Right cardiac atrium (tissue), 5 donors: ENCODE measurements around the gene DRC7. TPM values are rescaled to one million over a fixed set of nuclear protein-coding genes. Genes with fewer than 3 reads are reported as not detected.
"Not testable (repeated sequence)": the region's sequence is repeated elsewhere in the genome, so short reads cannot be mapped to it uniquely, and the experiment has no call there.

Experiments used
- ATAC-seq, 2 donors: fragments of 200-7000 bp; cut with Tn5 transposase; one replicate each; pipeline versions ENCODE4 v1.8.0 to v1.9.1; 2020; ENCODE audit warnings: moderate library complexity in 2 of 2, mild to moderate bottlenecking in 1 of 2
- DNase-seq, 3 donors: peaks; one replicate each; pipeline ENCODE4 v3.0.0-alpha.2; 2020
- H3K27ac ChIP-seq: one replicate; pipeline ENCODE4 v1.5.1; 2013; ENCODE audit warnings: mild to moderate bottlenecking, low read length, control low read depth, moderate library complexity
- H3K27me3 ChIP-seq: one replicate; pipeline ENCODE4 v1.6.1; 2013; ENCODE audit not compliant: control insufficient read depth, insufficient read depth
- H3K4me1 ChIP-seq: one replicate; pipeline ENCODE4 v1.6.1; 2013; ENCODE audit warnings: low read length; ENCODE audit not compliant: control insufficient read depth, insufficient read depth
- H3K4me3 ChIP-seq: one replicate; pipeline ENCODE4 v1.5.1; 2013; ENCODE audit warnings: low read length, control low read depth
- H3K9me3 ChIP-seq: one replicate; pipeline ENCODE4 v1.6.1; 2013; ENCODE audit warnings: low read length; ENCODE audit not compliant: control insufficient read depth
- WGBS: extraction: QIAGEN DNeasy Blood & Tissue Kit; methylation state at CpG from one replicate; pipeline ENCODE4 v1.1.7; 2013; 5-methylcytosine and 5-hydroxymethylcytosine counted together
- intact Hi-C, 4 donors: fragments of 100-400 bp; cut with DNase I; formaldehyde crosslinking; loops; one replicate each; pipeline versions ENCODE4 v1.11.0 to v1.14.0; 2022 to 2023
- polyA plus RNA-seq: library from polyadenylated mRNA; stranded (reverse); fragments of 200-250 nt; gene quantifications from one replicate; pipeline ENCODE4 v1.2.3, GENCODE V29; 2013
- total RNA-seq, 4 donors: library from RNA; stranded (reverse); fragmentation: NEBNext Ultra II Directional; extraction: Animal tissue kit (Norgen Biotek cat#: 25700); gene quantifications; one replicate each; pipeline ENCODE4 v1.2.1, GENCODE V29; 2021
- donor health status: healthy with polysubstance abuse.
- donor health status: DM: no; HTN: yes; CAD: no.
- donor health status: DM: no; HTN: no; CAD: no.
- donor health status: DM: no; HTN: yes; CAD: no; lungs with severe emphysema.
- donor health status: DM: yes; HTN: yes; CAD: no.

Gene DRC7
- total and polyA plus RNA-seq, 5 donors = not detected

- H3K9me3 ChIP-seq = no peaks in the 10 kb centered on the region
- DNase-seq = no peak
- no peak overlapping the region for H3K4me3 ChIP-seq
- ATAC-seq = no peak
- no peak overlapping the region for H3K27ac ChIP-seq
- no peaks in the 10 kb centered on the region for H3K27me3 ChIP-seq
- intact Hi-C loops = no loop called here
- H3K4me1 ChIP-seq = no peaks in the 10 kb centered on the region
- WGBS = 90% methylated on average over 12 of the region's 12 CpGs
These were observed 25.0 kb upstream of the DRC7 start for GRCh38 chr16:57669476-57670162.

GRCh38 chr16:57670196-57670595 is 24.4 kb upstream of the DRC7 start:
- 37% methylated on average over 4 of the region's 4 CpGs for WGBS

GRCh38 chr16:57671451-57671850 is 23.2 kb upstream of the DRC7 start:
- H3K27ac ChIP-seq, intact Hi-C loops, ATAC-seq, H3K9me3 ChIP-seq, H3K4me1 ChIP-seq, H3K27me3 ChIP-seq, DNase-seq, H3K4me3 ChIP-seq: not testable (repeated sequence)
- 79% methylated on average over 7 of the region's 7 CpGs for WGBS

More at GRCh38 chr16:57670196-57670595, 24.4 kb upstream of the DRC7 start:
- Histone ChIP-seq H3K4me1 (no peaks in the 10 kb centered on the region), H3K27me3 (no peaks in the 10 kb centered on the region), H3K27ac (no peak overlapping the region), H3K9me3 (no peaks in the 10 kb centered on the region), H3K4me3 (no peak overlapping the region)
- DNase-seq = no peak
- ATAC-seq = no peak
- intact Hi-C loops = no loop called here

- Histone ChIP-seq H3K4me3 (no peak overlapping the region), H3K27ac (no peak overlapping the region), H3K4me1 (no peaks in the 10 kb centered on the region), H3K27me3 (no peaks in the 10 kb centered on the region), H3K9me3 (no peaks in the 10 kb centered on the region)
- intact Hi-C loops = no loop called here
- ATAC-seq (no peak), DNase-seq (no peak)
- WGBS = 75% methylated on average over 3 of the region's 3 CpGs
These were observed 22.2 kb upstream of the DRC7 start for GRCh38 chr16:57672416-57672815.

- Histone ChIP-seq H3K27ac (no peak overlapping the region), H3K4me3 (no peak overlapping the region), H3K27me3 (no peaks in the 10 kb centered on the region), H3K9me3 (no peaks in the 10 kb centered on the region), H3K4me1 (no peaks in the 10 kb centered on the region)
- intact Hi-C loops = no loop called here
- no peak for ATAC-seq
- DNase-seq = no peak
- WGBS = 92% methylated on average over 2 of the region's 2 CpGs
These were observed 21.8 kb upstream of the DRC7 start for GRCh38 chr16:57672824-57673223.

- no peak for DNase-seq
- Histone ChIP-seq H3K4me3 (no peak overlapping the region), H3K9me3 (no peaks in the 10 kb centered on the region), H3K27me3 (no peaks in the 10 kb centered on the region), H3K27ac (no peak overlapping the region), H3K4me1 (no peaks in the 10 kb centered on the region)
- WGBS = 31% methylated on average over 12 of the region's 12 CpGs
- ATAC-seq = peak; percentile 42 to 87
- intact Hi-C loops = no loop called here
These were observed 18.7 kb upstream of the DRC7 start for GRCh38 chr16:57675741-57676551.

GRCh38 chr16:57676553-57677085 is 18.0 kb upstream of the DRC7 start:
- Histone ChIP-seq H3K27me3 (no peaks in the 10 kb centered on the region), H3K9me3 (no peaks in the 10 kb centered on the region), H3K27ac (no peak overlapping the region), H3K4me1 (no peaks in the 10 kb centered on the region), H3K4me3 (no peak overlapping the region)
- DNase-seq (no peak), ATAC-seq (no peak)
- WGBS = 72% methylated on average over 4 of the region's 4 CpGs
- intact Hi-C loops = no loop called here

GRCh38 chr16:57677622-57678369 is 16.8 kb upstream of the DRC7 start:
- DNase-seq (no peak), ATAC-seq (peak; percentile 36 to 49)
- no peak overlapping the region for H3K4me3 ChIP-seq
- H3K27me3 ChIP-seq = no peaks in the 10 kb centered on the region
- 60% methylated on average over 14 of the region's 14 CpGs for WGBS
- intact Hi-C loops = no loop called here
- no peaks in the 10 kb centered on the region for H3K4me1 ChIP-seq
- no peak overlapping the region for H3K27ac ChIP-seq
- no peaks in the 10 kb centered on the region for H3K9me3 ChIP-seq

GRCh38 chr16:57679016-57679415 is 15.6 kb upstream of the DRC7 start:
- ATAC-seq = no peak
- H3K27me3 ChIP-seq = no peaks in the 10 kb centered on the region
- intact Hi-C loops = no loop called here
- 77% methylated on average over 12 of the region's 12 CpGs for WGBS
- H3K27ac ChIP-seq = no peak overlapping the region
- no peak for DNase-seq
- H3K9me3 ChIP-seq = no peaks in the 10 kb centered on the region
- no peak overlapping the region for H3K4me3 ChIP-seq
- H3K4me1 ChIP-seq = no peaks in the 10 kb centered on the region

GRCh38 chr16:57679767-57680482 is 14.7 kb upstream of the DRC7 start:
- no peaks in the 10 kb centered on the region for H3K27me3 ChIP-seq
- no peak overlapping the region for H3K4me3 ChIP-seq
- intact Hi-C loops = no loop called here
- 69% methylated on average over 7 of the region's 7 CpGs for WGBS
- no peaks in the 10 kb centered on the region for H3K9me3 ChIP-seq
- no peak overlapping the region for H3K27ac ChIP-seq
- no peak for DNase-seq
- ATAC-seq = no peak
- no peaks in the 10 kb centered on the region for H3K4me1 ChIP-seq
